ENCODE data around the gene CDH4. TPM values are rescaled to one million over a fixed set of nuclear protein-coding genes. Genes with fewer than 3 reads are reported as not detected.

Gene CDH4
- total and polyA plus RNA-seq, 2 donors (not counting 1 experiment from before 2014, with no cell fraction given): not detected

DNA sequence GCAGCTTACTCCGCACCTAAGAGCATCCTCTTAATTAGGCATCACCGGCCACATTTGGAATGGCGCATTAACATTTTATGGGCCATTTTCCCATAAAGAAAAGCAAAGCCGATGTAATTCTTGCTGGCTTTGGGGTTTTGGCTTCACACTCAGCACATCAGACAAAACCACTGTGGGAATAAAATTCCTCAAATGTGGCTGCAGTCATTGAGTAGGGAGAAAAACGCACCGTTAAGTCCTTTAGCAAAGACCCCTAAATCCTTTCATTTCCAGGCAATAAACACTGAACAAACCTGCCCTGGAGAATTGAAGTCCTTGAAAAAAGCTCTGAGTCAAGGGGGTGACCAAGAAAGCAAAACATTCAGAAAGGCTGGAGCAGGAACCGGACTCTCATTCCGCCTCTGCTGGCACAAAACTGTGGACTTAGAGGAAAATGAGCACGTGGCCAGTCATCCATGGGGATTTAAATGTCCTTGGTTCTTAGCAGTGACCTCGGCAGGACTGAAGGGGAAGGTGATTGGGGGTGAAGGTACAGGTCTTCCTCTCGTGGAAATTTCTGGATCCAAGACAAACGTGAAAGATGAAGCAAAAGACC lies 102.9 kb downstream of the CDH4 start:
- DNase-seq (no peak), ATAC-seq (ENCODE audit: low read depth) (no peak)
- no peak overlapping the region for H3K4me3 Mint-ChIP-seq
- Histone ChIP-seq H4K20me1 (ENCODE audit: control insufficient read depth, insufficient read depth, low read length, poor library complexity, severe bottlenecking) (no peaks in the 10 kb centered on the region), H3K27ac (ENCODE audit: low read length in 2 of 2) (no peak overlapping the region), H3K4me2 (replicated peaks; ENCODE audit: low read depth, low read length, poor library complexity, severe bottlenecking) (no peak overlapping the region), H3K36me3 (replicated peaks in 1 of 2; ENCODE audit: control extremely low read depth in 1 of 2, control insufficient read depth in 1 of 2, extremely low read depth in 1 of 2, insufficient read depth in 2 of 2, low read length in 1 of 2) (no peaks in the 10 kb centered on the region), H3K9me3 (ENCODE audit: control extremely low read depth in 1 of 3, control insufficient read depth in 2 of 3, insufficient read depth in 1 of 3, low read length in 2 of 3) (peaks cover 0 to 25% (median 0%) of the 10 kb centered on the region in 3 donors), H3K27me3 (replicated peaks in 1 of 4; ENCODE audit: control extremely low read depth in 1 of 4, control insufficient read depth in 3 of 4, insufficient read depth in 4 of 4, low read length in 3 of 4) (no peaks in the 10 kb centered on the region), H3K4me3 (ENCODE audit: control extremely low read depth in 1 of 5, extremely low read depth in 1 of 5, insufficient read depth in 1 of 5, low read depth in 2 of 5, low read length in 4 of 5) (no peak overlapping the region), H3K4me1 (ENCODE audit: control insufficient read depth in 2 of 2, insufficient read depth in 2 of 2, low read length in 2 of 2) (no peaks in the 10 kb centered on the region), H3K79me2 (ENCODE audit: control insufficient read depth, insufficient read depth, low read length) (no peaks in the 10 kb centered on the region), H2AFZ (ENCODE audit: insufficient read depth, low read depth, low read length, poor library complexity, severe bottlenecking) (no peak overlapping the region), H3K9ac (ENCODE audit: low read length) (no peak overlapping the region)
- H3K27me3 Mint-ChIP-seq: no peaks in the 10 kb centered on the region
- no peaks in the 10 kb centered on the region for H3K9me3 Mint-ChIP-seq (ENCODE audit: insufficient read depth)
- WGBS (ENCODE audit: insufficient coverage): 92% methylated on average over 11 of the region's 12 CpGs
- H3K4me1 Mint-ChIP-seq: no peaks in the 10 kb centered on the region
- TF ChIP-seq, protein P1, sequence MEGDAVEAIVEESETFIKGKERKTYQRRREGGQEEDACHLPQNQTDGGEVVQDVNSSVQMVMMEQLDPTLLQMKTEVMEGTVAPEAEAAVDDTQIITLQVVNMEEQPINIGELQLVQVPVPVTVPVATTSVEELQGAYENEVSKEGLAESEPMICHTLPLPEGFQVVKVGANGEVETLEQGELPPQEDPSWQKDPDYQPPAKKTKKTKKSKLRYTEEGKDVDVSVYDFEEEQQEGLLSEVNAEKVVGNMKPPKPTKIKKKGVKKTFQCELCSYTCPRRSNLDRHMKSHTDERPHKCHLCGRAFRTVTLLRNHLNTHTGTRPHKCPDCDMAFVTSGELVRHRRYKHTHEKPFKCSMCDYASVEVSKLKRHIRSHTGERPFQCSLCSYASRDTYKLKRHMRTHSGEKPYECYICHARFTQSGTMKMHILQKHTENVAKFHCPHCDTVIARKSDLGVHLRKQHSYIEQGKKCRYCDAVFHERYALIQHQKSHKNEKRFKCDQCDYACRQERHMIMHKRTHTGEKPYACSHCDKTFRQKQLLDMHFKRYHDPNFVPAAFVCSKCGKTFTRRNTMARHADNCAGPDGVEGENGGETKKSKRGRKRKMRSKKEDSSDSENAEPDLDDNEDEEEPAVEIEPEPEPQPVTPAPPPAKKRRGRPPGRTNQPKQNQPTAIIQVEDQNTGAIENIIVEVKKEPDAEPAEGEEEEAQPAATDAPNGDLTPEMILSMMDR (IDR thresholded peaks at IDR 0.05): no peak
- no peak for TF ChIP-seq EZH2 (IDR thresholded peaks at IDR 0.05; ENCODE audit: borderline replicate concordance, insufficient read depth, low read depth, low read length, poor library complexity, severe bottlenecking)
- intact Hi-C loops (cut with micrococcal nuclease): no loop called here
- POLR2A ChIA-PET: no interaction called here
- CTCF ChIA-PET: no interaction called here
- no peak overlapping the region for H3K27ac Mint-ChIP-seq

DNA sequence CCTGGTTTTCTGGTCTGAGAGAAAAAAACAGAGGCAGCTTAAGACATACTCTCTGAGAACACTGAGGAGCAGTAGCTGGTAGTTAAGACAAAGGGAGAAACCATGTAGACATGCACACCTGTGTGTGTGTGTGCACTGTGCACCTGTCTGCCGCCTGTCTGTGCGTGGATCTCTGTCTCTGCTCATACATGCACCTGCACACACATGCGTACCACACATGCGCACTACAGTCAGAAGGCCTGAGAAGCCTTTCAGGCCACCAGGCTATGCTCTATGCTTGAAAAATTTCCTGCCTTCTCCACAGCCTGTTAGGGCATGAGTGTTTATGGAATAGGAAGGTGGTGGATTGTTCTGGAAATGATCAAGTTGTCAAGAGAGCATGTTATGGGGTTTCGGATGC lies 103.5 kb downstream of the CDH4 start:
- Histone ChIP-seq H3K4me3 (ENCODE audit: control extremely low read depth in 1 of 5, extremely low read depth in 1 of 5, insufficient read depth in 1 of 5, low read depth in 2 of 5, low read length in 4 of 5) (no peak overlapping the region), H3K27me3 (replicated peaks in 1 of 4; ENCODE audit: control extremely low read depth in 1 of 4, control insufficient read depth in 3 of 4, insufficient read depth in 4 of 4, low read length in 3 of 4) (no peaks in the 10 kb centered on the region), H3K4me1 (ENCODE audit: control insufficient read depth in 2 of 2, insufficient read depth in 2 of 2, low read length in 2 of 2) (no peaks in the 10 kb centered on the region), H2AFZ (ENCODE audit: insufficient read depth, low read depth, low read length, poor library complexity, severe bottlenecking) (no peak overlapping the region), H3K27ac (ENCODE audit: low read length in 2 of 2) (no peak overlapping the region), H3K9me3 (ENCODE audit: control extremely low read depth in 1 of 3, control insufficient read depth in 2 of 3, insufficient read depth in 1 of 3, low read length in 2 of 3) (peaks cover 0 to 26% (median 0%) of the 10 kb centered on the region in 3 donors), H3K79me2 (ENCODE audit: control insufficient read depth, insufficient read depth, low read length) (no peaks in the 10 kb centered on the region), H3K9ac (ENCODE audit: low read length) (no peak overlapping the region), H3K4me2 (replicated peaks; ENCODE audit: low read depth, low read length, poor library complexity, severe bottlenecking) (no peak overlapping the region), H3K36me3 (replicated peaks in 1 of 2; ENCODE audit: control extremely low read depth in 1 of 2, control insufficient read depth in 1 of 2, extremely low read depth in 1 of 2, insufficient read depth in 2 of 2, low read length in 1 of 2) (no peaks in the 10 kb centered on the region), H4K20me1 (ENCODE audit: control insufficient read depth, insufficient read depth, low read length, poor library complexity, severe bottlenecking) (no peaks in the 10 kb centered on the region)
- ChIA-PET POLR2A (no interaction called here), CTCF (no interaction called here)
- ATAC-seq (ENCODE audit: low read depth) (no peak), DNase-seq (no peak)
- TF ChIP-seq, protein P1 (IDR thresholded peaks at IDR 0.05): no peak
- TF ChIP-seq EZH2 (IDR thresholded peaks at IDR 0.05; ENCODE audit: borderline replicate concordance, insufficient read depth, low read depth, low read length, poor library complexity, severe bottlenecking): no peak
- Mint-ChIP-seq H3K9me3 (ENCODE audit: insufficient read depth) (no peaks in the 10 kb centered on the region), H3K4me3 (no peak overlapping the region), H3K4me1 (no peaks in the 10 kb centered on the region), H3K27ac (no peak overlapping the region), H3K27me3 (no peaks in the 10 kb centered on the region)
- WGBS (ENCODE audit: insufficient coverage): no CpG with 5 or more reads among the region's 5 CpGs
- intact Hi-C loops (cut with micrococcal nuclease): no loop called here

Measured in B cell (primary cell).